Peyer's patch (tissue), 4 donors: ENCODE measurements around the gene MYT1. TPM values are rescaled to one million over a fixed set of nuclear protein-coding genes. Genes with fewer than 3 reads are reported as not detected.

ENCODE experiments used
- DNase-seq, 3 donors: peaks; one replicate each; pipeline ENCODE4 v3.0.0-alpha.2; 2017 to 2019
- H3K27ac ChIP-seq, 4 donors: fragments of 200-600 bp; sonication (generic); one replicate each; pipeline ENCODE4 v1.5.1; 2016 to 2019
- H3K27me3 ChIP-seq, 2 donors: fragments of 200-600 bp; sonication (generic); one replicate each; pipeline ENCODE4 v1.5.1; 2019
- H3K36me3 ChIP-seq, 3 donors: fragments of 200-600 bp; sonication (generic); one replicate each; pipeline ENCODE4 v1.5.1; 2016 to 2019
- H3K4me1 ChIP-seq, 4 donors: fragments of 200-600 bp; sonication (generic); one replicate each; pipeline ENCODE4 v1.5.1; 2016 to 2019
- H3K4me3 ChIP-seq, 4 donors: fragments of 200-600 bp; sonication (generic); 1 replicate in 3 of 4; 2 replicates in 1 of 4; pipeline ENCODE4 v1.5.1; 2016 to 2019; ENCODE audit warnings: mild to moderate bottlenecking in 1 of 4
- H3K9me3 ChIP-seq, 4 donors: fragments of 200-600 bp; sonication (generic); one replicate each; pipeline ENCODE4 v1.5.1; 2016 to 2019; ENCODE audit warnings: mild to moderate bottlenecking in 1 of 4
- POLR2A ChIP-seq, 2 donors: fragments of 450-650 bp; IDR thresholded peaks; one replicate each; pipeline ENCODE4 v1.5.1; 2017; ENCODE audit warnings: antibody characterized with exemption in 2 of 2, mild to moderate bottlenecking in 2 of 2, moderate library complexity in 2 of 2
- total RNA-seq, 4 donors: library from RNA; depleted of rRNA; stranded (reverse); fragments of >200 nt; gene quantifications; one replicate each; pipeline ENCODE4 v1.1.0, GENCODE V29; 2016
- TF ChIP-seq, protein P1 (sequence below), 6 experiments: fragments of 450-650 bp in 4 of 6; fragments of 200-600 bp in 2 of 6; sonication (generic) in 1 of 6; IDR thresholded peaks; one replicate each; pipeline ENCODE4 v1.5.1; 2017 to 2019; ENCODE audit warnings: antibody characterized with exemption in 6 of 6, mild to moderate bottlenecking in 3 of 6, moderate library complexity in 1 of 6

The MYT1 gene
- total RNA-seq, 4 donors from 2014 or later, result 0.18 to 0.83 TPM; not detected in 2

- peak in 1 of 3 donors; percentile 28 for DNase-seq
- H3K4me1 ChIP-seq, result no peaks in the 10 kb centered on the region
- no peak overlapping the region for H3K4me3 ChIP-seq
- no peaks in the 10 kb centered on the region for H3K36me3 ChIP-seq
- H3K9me3 ChIP-seq, result no peaks in the 10 kb centered on the region
- no peak overlapping the region for H3K27ac ChIP-seq
- no peaks in the 10 kb centered on the region for H3K27me3 ChIP-seq
- no peak for TF ChIP-seq POLR2A (IDR thresholded peaks at IDR 0.05)
- TF ChIP-seq, protein P1, sequence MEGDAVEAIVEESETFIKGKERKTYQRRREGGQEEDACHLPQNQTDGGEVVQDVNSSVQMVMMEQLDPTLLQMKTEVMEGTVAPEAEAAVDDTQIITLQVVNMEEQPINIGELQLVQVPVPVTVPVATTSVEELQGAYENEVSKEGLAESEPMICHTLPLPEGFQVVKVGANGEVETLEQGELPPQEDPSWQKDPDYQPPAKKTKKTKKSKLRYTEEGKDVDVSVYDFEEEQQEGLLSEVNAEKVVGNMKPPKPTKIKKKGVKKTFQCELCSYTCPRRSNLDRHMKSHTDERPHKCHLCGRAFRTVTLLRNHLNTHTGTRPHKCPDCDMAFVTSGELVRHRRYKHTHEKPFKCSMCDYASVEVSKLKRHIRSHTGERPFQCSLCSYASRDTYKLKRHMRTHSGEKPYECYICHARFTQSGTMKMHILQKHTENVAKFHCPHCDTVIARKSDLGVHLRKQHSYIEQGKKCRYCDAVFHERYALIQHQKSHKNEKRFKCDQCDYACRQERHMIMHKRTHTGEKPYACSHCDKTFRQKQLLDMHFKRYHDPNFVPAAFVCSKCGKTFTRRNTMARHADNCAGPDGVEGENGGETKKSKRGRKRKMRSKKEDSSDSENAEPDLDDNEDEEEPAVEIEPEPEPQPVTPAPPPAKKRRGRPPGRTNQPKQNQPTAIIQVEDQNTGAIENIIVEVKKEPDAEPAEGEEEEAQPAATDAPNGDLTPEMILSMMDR (IDR thresholded peaks at IDR 0.05), result no peak
These were observed 25.9 kb upstream of the MYT1 start for GRCh38 chr20:64138276-64138815.

- no peak overlapping the region for H3K27ac ChIP-seq
- no peaks in the 10 kb centered on the region for H3K9me3 ChIP-seq
- no peak overlapping the region for H3K4me3 ChIP-seq
- TF ChIP-seq POLR2A (IDR thresholded peaks at IDR 0.05), result no peak
- H3K36me3 ChIP-seq, result no peaks in the 10 kb centered on the region
- H3K4me1 ChIP-seq, result no peaks in the 10 kb centered on the region
- DNase-seq, result peak in 1 of 3 donors; percentile 29
- no peaks in the 10 kb centered on the region for H3K27me3 ChIP-seq
These were observed 24.8 kb upstream of the MYT1 start for GRCh38 chr20:64139199-64140060.

GRCh38 chr20:64140061-64140931, 24.0 kb upstream of the MYT1 start:
- no peak overlapping the region for H3K4me3 ChIP-seq
- H3K9me3 ChIP-seq, result peaks cover 0 to 9% (median under 1%) of the 10 kb centered on the region in 4 donors
- peak in 1 of 3 donors; percentile 21 for DNase-seq
- no peaks in the 10 kb centered on the region for H3K36me3 ChIP-seq
- TF ChIP-seq, protein P1 (IDR thresholded peaks at IDR 0.05), result no peak
- TF ChIP-seq POLR2A (IDR thresholded peaks at IDR 0.05), result no peak
- no peaks in the 10 kb centered on the region for H3K4me1 ChIP-seq
- H3K27me3 ChIP-seq, result no peaks in the 10 kb centered on the region
- no peak overlapping the region for H3K27ac ChIP-seq

DNA sequence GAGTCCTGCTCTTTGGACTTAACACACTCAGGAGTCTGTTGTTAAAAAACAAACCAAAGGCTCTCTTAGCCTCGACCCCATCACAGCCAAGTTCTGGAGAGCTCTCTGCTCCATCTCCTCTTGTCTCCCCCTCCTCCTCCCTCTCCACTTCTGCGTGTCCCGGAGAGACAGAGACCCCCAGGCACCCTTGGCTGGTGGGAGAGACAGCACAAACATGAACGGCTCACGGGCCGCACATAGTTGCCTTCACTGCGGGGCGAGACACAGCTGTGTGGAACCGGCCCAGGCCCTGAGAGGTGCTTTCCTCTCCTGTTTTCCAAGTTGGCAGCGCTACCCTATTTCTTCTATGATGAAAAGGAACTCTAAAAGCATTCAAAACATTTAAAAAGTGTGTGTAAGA, 23.3 kb upstream of the MYT1 start:
- TF ChIP-seq, protein P1 (IDR thresholded peaks at IDR 0.05), result no peak
- TF ChIP-seq POLR2A (IDR thresholded peaks at IDR 0.05), result no peak

GRCh38 chr20:64142590-64142989, 21.7 kb upstream of the MYT1 start:
- no peak for TF ChIP-seq POLR2A (IDR thresholded peaks at IDR 0.05)
- TF ChIP-seq, protein P1 (IDR thresholded peaks at IDR 0.05), result no peak
- Histone ChIP-seq H3K4me1 (no peaks in the 10 kb centered on the region), H3K36me3 (no peaks in the 10 kb centered on the region), H3K4me3 (no peak overlapping the region), H3K27me3 (no peaks in the 10 kb centered on the region), H3K9me3 (peaks cover 0 to 13% (median 2%) of the 10 kb centered on the region in 4 donors), H3K27ac (no peak overlapping the region)
- DNase-seq, result peak in 1 of 3 donors; percentile 21

More for the DNA sequence above, 23.3 kb upstream of the MYT1 start:
- Histone ChIP-seq H3K4me3 (no peak overlapping the region), H3K36me3 (no peaks in the 10 kb centered on the region), H3K27ac (no peak overlapping the region), H3K9me3 (peaks cover 0 to 13% (median 2%) of the 10 kb centered on the region in 4 donors), H3K4me1 (no peaks in the 10 kb centered on the region), H3K27me3 (no peaks in the 10 kb centered on the region)
- DNase-seq, result peak in 1 of 3 donors; percentile 32
